ENCODE results near the gene WDR20. TPM values are rescaled to one million over a fixed set of nuclear protein-coding genes. Genes with fewer than 3 reads are reported as not detected.

WDR20 gene
- total RNA-seq, 2 experiments from 2014 or later: 28.3 to 31.9 TPM

DNA sequence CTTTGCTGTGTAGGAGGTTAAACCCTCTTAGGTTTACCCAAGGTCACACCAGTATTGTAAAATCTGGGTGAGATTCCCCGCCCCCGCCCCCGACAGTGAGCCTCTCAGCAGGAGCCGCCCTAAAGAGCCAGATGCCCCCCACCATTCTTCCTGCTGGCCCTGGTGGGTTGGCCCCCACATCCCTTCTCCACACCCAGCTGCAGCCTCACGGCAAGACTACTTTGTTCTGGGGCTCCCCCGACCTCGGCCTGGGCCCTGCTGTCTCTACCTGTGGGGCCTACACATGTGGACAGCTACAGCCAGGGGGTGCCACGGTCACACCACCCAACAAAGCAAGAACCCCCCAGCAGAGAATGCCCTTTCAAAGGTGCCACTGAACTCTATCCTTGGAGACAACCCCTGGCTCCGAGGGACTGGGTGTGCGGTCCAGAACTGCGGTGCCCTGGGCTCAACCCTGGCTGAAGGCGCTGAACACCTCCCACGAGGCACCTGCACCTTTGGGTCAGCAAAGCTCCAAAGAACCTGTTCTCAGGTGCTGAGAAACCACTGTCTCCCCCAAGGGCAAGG is 82.4 kb downstream of the WDR20 start:
- no peaks in the 10 kb centered on the region for H3K9me3 Mint-ChIP-seq
- no peak overlapping the region for H3K4me3 Mint-ChIP-seq
- DNase-seq: no peak
- H3K27me3 Mint-ChIP-seq: no peaks in the 10 kb centered on the region
- ChIA-PET CTCF (interaction anchor here (0.6 to 1.1 kb wide), 2 partner anchors 78 to 1915 kb away, joined by 3 read pairs; no protein-coding TSS in a partner anchor), POLR2A (no interaction called here)
- no peak overlapping the region for H3K27ac Mint-ChIP-seq
- peaks cover 16% of the 10 kb centered on the region for H3K4me1 Mint-ChIP-seq
- no peaks in the 10 kb centered on the region for H3K36me3 Mint-ChIP-seq (ENCODE audit: low read depth)

DNA sequence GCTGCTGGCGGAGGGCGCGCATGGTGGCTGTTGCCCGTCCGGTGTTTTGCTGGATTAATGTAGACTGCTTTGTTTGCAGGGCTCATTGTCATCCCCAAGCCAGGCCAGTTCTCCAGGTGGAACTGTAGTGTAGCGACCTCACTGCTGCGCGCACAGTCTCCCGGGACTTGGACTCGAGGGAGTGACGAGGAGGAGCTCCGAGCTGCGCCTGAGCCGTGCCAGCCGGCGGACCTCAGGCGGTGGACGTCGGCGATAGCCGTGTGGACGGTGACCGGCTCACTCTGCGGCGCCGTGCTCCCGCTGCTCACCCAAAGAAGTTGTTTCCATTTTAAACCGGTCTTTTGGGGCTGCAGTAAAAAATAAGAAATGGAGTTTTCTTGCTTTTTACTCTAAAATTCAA is 83.1 kb downstream of the WDR20 start:
- peaks cover 16% of the 10 kb centered on the region for H3K4me1 Mint-ChIP-seq
- CTCF ChIA-PET: no interaction called here
- POLR2A ChIA-PET: no interaction called here
- no peaks in the 10 kb centered on the region for H3K27me3 Mint-ChIP-seq
- no peak overlapping the region for H3K27ac Mint-ChIP-seq
- H3K9me3 Mint-ChIP-seq: no peaks in the 10 kb centered on the region
- H3K4me3 Mint-ChIP-seq: no peak overlapping the region
- no peaks in the 10 kb centered on the region for H3K36me3 Mint-ChIP-seq (ENCODE audit: low read depth)
- no peak for DNase-seq

DNA sequence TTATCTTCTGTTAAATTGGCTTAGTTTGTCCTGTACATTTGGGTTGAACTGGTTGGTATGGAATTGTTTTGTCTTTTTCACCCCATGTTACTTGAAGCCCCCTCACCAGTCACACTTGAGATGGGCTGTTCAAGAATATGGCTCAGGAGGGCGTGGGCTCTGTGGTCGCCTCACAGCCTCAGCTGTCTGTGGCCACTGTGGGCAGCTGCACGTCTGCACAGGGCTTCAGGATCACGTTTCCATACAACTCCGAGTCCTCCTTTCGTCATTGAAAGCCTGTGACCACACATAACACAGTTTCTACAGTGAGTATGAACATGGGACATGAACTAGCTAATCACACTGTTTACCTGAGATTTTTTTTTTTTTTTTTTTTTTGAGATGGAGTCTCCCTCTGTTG is 84.0 kb downstream of the WDR20 start:
- H3K27ac Mint-ChIP-seq: no peak overlapping the region
- H3K4me3 Mint-ChIP-seq: no peak overlapping the region
- no peaks in the 10 kb centered on the region for H3K27me3 Mint-ChIP-seq
- ChIA-PET POLR2A (no interaction called here), CTCF (no interaction called here)
- H3K4me1 Mint-ChIP-seq: peaks cover 16% of the 10 kb centered on the region
- DNase-seq: no peak
- no peaks in the 10 kb centered on the region for H3K36me3 Mint-ChIP-seq (ENCODE audit: low read depth)
- no peaks in the 10 kb centered on the region for H3K9me3 Mint-ChIP-seq

DNA sequence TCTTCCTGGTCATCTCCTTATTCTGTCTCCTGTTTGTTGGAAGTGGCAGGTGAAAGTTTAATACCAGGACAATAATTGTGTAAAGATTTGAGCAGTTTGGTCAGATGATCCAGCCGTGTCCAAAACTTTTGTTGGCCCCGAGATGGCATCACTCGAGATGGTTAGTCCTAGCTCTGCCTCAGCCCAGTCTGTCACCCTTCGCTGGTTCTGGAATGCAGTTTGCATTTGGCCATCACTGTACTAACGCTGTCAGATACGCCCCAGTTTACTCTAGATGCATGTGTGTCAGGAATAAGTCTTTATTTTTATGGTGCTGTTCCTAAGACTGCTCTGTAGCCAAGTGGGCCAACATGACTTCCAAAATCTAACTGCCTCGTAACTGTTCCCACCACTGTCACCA is 85.7 kb downstream of the WDR20 start:
- CTCF ChIA-PET: interaction anchor here (1.3 kb wide), 1 partner anchor 129 kb away, joined by 3 read pairs; no protein-coding TSS in a partner anchor
- Mint-ChIP-seq H3K9me3 (no peaks in the 10 kb centered on the region), H3K4me3 (no peak overlapping the region), H3K27me3 (no peaks in the 10 kb centered on the region), H3K4me1 (peaks cover 8% of the 10 kb centered on the region), H3K36me3 (ENCODE audit: low read depth) (no peaks in the 10 kb centered on the region), H3K27ac (no peak overlapping the region)
- no peak for DNase-seq
- POLR2A ChIA-PET: interaction anchor here (1.0 kb wide), 1 partner anchor 92 kb away, joined by 4 read pairs; no protein-coding TSS in a partner anchor

DNA sequence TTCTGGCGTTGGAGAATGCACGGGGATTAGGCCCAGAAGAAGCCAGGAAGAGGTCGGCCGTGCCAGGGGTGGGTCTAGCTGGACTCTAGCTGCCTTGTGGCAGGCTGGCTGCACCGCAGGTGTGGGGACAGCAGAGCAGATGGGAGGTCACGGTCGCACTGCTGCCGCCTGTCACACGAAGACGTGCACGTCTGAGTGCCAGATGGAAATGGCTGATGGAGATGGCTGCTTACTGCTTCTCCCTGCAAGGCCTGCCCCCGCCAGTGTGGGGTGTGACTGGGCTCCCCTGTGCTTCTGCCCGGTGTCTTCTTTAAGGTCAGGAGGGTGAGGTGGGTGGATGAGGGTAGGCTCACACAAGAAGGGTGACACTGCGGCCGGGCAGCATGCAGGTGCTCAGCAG is 86.2 kb downstream of the WDR20 start:
- CTCF ChIA-PET: no interaction called here

DNA sequence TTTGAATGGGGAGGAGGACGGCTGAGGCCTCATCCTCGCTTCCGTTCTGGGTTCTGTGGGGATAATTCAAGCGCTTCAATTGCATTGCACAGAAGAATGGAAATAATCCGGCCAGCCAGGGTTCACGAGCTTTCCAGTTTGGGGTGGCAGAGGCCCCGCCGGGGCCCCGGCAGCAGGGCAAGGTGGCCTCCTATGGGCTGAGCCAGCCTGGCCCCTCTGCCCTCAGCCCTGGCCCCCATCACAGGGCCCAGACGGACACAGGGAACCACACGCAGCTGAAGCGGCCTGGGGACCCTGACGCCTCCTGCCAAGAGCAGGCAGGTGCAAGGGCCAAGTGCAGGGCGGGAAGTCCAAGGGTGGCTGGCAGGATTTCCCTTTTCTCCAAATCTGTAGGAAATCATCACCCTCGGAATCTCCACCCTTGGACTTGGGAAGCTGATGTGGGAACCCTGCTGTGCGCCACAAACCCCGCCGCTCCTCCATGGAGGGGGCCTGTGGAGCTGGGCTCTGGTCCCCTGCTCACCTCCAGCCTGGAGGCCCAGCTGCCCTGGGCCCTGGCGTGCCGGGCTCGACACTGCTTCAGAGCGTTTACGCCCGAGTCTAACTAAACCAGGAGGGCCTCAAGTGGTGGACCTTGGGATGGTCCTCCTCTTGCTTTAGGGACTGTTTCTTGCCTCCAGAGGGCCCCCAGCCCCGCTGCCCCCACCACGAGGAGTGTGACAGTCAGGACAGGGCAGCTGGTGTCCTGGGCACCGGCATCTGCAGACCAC is 86.8 kb downstream of the WDR20 start:
- Mint-ChIP-seq H3K36me3 (ENCODE audit: low read depth) (no peaks in the 10 kb centered on the region), H3K27me3 (no peaks in the 10 kb centered on the region), H3K27ac (no peak overlapping the region), H3K9me3 (no peaks in the 10 kb centered on the region), H3K4me1 (no peaks in the 10 kb centered on the region), H3K4me3 (no peak overlapping the region)
- POLR2A ChIA-PET: no interaction called here
- CTCF ChIA-PET: no interaction called here
- DNase-seq: no peak

More for the DNA sequence above, 86.2 kb downstream of the WDR20 start:
- Mint-ChIP-seq H3K36me3 (ENCODE audit: low read depth) (no peaks in the 10 kb centered on the region), H3K4me1 (peaks cover 5% of the 10 kb centered on the region), H3K4me3 (no peak overlapping the region), H3K27me3 (no peaks in the 10 kb centered on the region), H3K9me3 (no peaks in the 10 kb centered on the region), H3K27ac (no peak overlapping the region)
- DNase-seq: no peak
- POLR2A ChIA-PET: no interaction called here

DNA sequence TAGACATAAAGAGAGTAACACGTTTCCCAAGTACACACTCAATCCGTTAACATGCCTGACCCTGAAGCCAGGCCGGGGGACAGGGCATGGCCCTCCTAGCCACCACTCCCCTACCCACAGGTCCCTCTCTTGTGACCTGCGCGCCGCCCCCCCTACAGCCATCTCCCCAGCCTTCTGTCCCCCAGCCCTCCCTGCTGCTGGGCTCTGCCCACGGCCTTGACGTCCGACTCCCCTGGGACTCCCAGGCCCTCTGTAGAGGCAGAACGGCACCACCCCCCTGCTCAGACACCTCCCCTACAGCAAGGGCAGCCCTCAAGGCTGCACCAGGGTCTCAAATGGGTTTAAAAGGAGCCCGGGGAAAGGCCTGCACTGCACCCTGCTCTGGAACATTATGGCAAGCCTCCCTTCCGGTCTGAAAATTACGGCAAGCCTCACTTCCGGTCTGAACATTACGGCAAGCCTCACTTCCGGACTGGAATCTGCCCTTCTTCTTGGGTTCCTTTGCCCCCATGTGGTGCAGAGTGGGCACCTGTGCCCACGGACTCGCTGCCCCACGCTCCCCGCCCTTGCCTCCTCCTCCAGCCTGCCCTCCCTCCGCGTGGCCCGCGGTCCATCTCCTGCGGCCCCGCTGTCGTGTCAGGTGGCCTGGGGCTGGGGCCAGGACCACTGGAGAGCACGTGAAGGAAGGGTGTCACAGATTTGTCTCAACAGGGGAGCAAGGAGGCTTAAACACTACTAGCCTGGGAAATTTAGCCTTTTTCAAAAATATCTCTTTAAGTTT is 87.7 kb downstream of the WDR20 start:
- no peak for DNase-seq
- CTCF ChIA-PET: no interaction called here
- Mint-ChIP-seq H3K27me3 (no peaks in the 10 kb centered on the region), H3K4me3 (no peak overlapping the region), H3K9me3 (no peaks in the 10 kb centered on the region), H3K4me1 (no peaks in the 10 kb centered on the region), H3K36me3 (ENCODE audit: low read depth) (no peaks in the 10 kb centered on the region), H3K27ac (no peak overlapping the region)
- POLR2A ChIA-PET: no interaction called here

DNA sequence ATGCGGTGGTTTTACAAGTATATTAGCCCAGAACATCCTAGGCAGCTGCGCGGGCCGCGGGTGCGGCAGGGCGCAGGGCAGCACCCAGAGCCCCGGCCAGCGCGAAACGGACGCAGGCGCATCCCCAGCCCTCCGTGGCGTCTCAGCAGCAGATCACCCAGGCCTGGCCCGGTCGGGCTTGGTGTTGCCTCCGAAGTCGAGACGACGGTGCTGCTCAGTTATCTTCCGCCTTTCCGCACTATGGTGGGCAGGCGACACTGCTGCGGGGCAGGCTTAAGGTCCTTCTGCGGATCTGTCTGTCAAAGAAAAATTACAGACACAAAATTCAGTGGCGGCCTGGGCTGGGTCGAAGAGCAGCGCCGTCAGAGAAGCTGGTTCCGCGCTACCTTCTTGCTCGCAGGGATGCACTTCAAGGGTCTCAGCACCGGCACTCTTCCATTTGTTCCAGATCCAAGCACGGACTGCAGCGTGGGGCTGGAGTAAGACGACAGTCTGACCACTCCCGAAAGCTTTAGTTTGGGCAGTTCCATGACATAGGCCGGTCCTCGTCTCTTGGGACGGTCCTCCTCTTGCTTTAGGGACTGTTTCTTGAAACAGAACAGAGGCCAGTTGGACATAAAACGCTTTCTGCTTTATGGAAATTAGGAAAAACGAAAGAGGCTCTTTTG is 89.5 kb downstream of the WDR20 start:
- Mint-ChIP-seq H3K4me3 (no peak overlapping the region), H3K36me3 (ENCODE audit: low read depth) (no peaks in the 10 kb centered on the region), H3K4me1 (no peaks in the 10 kb centered on the region), H3K9me3 (no peaks in the 10 kb centered on the region), H3K27ac (no peak overlapping the region), H3K27me3 (no peaks in the 10 kb centered on the region)
- CTCF ChIA-PET: no interaction called here
- POLR2A ChIA-PET: no interaction called here
- DNase-seq: no peak

DNA sequence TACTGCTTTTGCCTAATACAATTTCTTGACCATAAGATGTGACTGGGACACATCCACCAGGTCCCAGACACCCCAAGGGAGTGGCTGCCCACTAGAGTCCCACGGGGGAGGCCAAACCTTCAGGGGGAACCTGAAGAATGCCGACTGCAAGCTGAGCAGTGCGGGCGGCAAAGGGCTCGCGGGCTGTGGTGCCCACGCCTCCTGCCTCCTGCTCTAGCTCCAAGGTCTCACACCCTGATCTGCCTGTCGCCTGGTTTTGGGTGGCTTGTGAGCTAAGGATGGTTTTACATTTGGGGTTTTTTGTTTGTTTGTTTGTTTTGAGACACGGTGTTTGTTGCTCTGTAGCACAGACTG is 90.0 kb downstream of the WDR20 start:
- ChIA-PET POLR2A (no interaction called here), CTCF (interaction anchor here (0.6 kb wide), 1 partner anchor 442 kb away, joined by 4 read pairs; no protein-coding TSS in a partner anchor)
- Mint-ChIP-seq H3K36me3 (ENCODE audit: low read depth) (no peaks in the 10 kb centered on the region), H3K4me3 (no peak overlapping the region), H3K27ac (no peak overlapping the region), H3K4me1 (no peaks in the 10 kb centered on the region), H3K27me3 (no peaks in the 10 kb centered on the region), H3K9me3 (no peaks in the 10 kb centered on the region)
- DNase-seq: no peak

DNA sequence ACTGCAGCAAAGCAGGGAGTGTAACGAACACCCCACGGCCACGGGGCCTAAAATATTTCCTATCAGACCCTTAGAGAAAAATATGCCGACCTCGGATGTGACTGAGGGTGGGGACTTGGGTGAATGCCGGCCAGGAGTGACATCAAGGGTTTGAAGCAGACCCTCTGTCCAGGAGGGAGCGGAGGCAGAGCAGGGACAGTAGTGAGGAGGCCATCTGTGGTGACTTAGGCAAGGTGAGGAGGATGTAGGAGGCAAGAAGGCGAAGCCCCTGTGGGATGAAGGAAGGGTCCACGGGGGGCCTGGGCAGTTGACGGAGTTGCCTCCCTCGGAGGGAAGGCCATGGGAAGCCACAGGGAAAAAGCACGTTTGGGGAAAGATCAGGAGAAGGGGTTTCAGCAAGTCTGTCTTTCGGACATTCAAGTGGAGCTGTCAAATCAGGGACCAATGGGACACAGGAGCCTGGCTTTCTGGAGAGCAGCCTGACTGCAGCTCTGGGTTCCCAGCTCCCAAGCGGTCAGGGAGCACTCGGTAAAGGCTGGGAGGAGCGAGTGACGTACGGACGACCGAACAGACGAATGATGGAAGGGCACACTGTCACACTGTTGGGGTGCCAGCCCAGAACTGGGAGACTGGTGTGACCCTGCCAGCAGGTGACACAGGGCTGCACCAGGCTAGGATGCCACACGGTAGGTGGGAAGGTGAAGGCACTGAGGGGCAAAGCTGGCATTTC is 90.9 kb downstream of the WDR20 start:
- POLR2A ChIA-PET: no interaction called here
- H3K4me1 Mint-ChIP-seq: no peaks in the 10 kb centered on the region
- H3K27me3 Mint-ChIP-seq: no peaks in the 10 kb centered on the region
- no peak overlapping the region for H3K4me3 Mint-ChIP-seq
- H3K9me3 Mint-ChIP-seq: no peaks in the 10 kb centered on the region
- DNase-seq: no peak
- CTCF ChIA-PET: interaction anchor here (0.6 kb wide), 1 partner anchor 443 kb away, joined by 4 read pairs; no protein-coding TSS in a partner anchor
- no peak overlapping the region for H3K27ac Mint-ChIP-seq
- no peaks in the 10 kb centered on the region for H3K36me3 Mint-ChIP-seq (ENCODE audit: low read depth)

DNA sequence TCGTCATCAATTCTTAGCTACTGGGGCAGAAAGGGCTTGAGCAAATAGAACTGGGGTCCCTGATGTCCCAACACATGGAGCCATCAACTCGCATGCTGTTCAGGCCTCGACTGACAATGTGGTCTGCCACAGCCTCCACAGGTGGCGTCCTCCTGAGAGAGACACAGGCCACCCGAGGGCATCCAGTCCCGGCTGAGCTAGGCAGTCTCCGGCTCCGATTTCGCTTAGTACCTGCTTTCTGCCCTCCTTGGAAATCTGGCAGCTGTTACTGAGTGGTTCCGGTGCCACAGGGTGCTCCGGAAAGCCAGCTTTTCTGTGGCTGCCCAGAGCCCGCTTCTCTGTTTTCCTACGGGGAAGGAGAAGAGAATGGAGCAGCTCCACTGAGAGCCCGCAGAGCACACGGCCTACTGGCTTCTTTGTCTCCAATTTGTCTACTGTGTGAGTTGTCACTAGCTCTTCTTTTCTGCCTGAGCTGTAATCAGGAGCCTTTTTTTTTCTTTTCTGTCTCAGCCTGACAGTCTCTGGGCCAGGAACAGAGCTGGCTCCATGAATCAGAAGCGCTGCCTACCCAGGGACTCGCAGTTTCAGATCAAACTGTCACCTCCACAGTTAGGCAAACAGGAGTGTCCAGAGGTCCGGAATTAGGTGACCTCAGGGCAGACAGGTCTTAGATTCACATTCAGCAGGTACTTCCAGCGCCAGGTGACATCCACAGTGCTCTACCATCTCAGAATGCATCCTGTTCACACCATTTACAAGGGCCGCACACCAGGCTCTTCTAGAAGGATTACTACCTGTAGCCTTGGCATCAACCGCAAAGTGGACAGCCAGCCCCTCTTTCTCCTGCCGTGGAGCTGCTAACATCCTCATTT is 92.0 kb downstream of the WDR20 start:
- Mint-ChIP-seq H3K4me3 (no peak overlapping the region), H3K27ac (no peak overlapping the region), H3K36me3 (ENCODE audit: low read depth) (no peaks in the 10 kb centered on the region), H3K4me1 (no peaks in the 10 kb centered on the region), H3K9me3 (no peaks in the 10 kb centered on the region), H3K27me3 (no peaks in the 10 kb centered on the region)
- POLR2A ChIA-PET: no interaction called here
- no peak for DNase-seq
- CTCF ChIA-PET: no interaction called here

DNA sequence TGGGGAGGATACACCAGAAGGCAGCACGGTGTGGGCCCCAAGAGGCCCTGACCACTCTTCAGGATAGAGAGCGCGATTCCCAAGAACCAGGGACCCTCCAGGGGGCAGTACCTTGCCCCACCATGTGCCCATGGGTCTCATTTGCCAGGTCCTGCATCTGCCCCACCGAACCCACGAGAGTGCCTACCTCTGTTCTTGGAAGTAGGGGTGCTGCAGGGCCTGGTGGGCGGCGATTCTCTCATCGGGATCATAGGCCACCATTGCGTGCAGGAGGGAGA is 92.6 kb downstream of the WDR20 start:
- Mint-ChIP-seq H3K27me3 (no peaks in the 10 kb centered on the region), H3K4me3 (no peak overlapping the region), H3K9me3 (no peaks in the 10 kb centered on the region), H3K27ac (no peak overlapping the region), H3K36me3 (ENCODE audit: low read depth) (no peaks in the 10 kb centered on the region), H3K4me1 (no peaks in the 10 kb centered on the region)
- ChIA-PET POLR2A (no interaction called here), CTCF (no interaction called here)
- no peak for DNase-seq

All from activated CD4-positive, alpha-beta memory T cell treated with anti-CD3 and anti-CD28 coated beads, Interleukin-2, amount 10 ng/mL, durations not matched to agents 7 days and 5 days (primary cell).